ENCODE measurements around the gene COL16A1.
A peak's percentile ranks its signal among the peaks of the same experiment; 100 is the strongest.

COL16A1 gene

GRCh38 chr1:31657020-31657804 lies 46.6 kb downstream of the COL16A1 start:
- Mint-ChIP-seq H3K9me3 (no peaks in the 10 kb centered on the region), H3K27me3 (no peaks in the 10 kb centered on the region), H3K27ac (no peak overlapping the region), H3K4me1 (no peaks in the 10 kb centered on the region), H3K4me3 (no peak overlapping the region)
- ATAC-seq = no peak
- DNase-seq = no peak

- no peaks in the 10 kb centered on the region for H3K4me1 Mint-ChIP-seq
- no peak for ATAC-seq
- no peaks in the 10 kb centered on the region for H3K27me3 Mint-ChIP-seq
- DNase-seq = no peak
- no peak overlapping the region for H3K4me3 Mint-ChIP-seq
- peak overlapping the region in 1 of 2 donors; percentile 3 for H3K27ac Mint-ChIP-seq
- no peaks in the 10 kb centered on the region for H3K9me3 Mint-ChIP-seq
Measured at GRCh38 chr1:31655756-31656155, 48.1 kb downstream of the COL16A1 start.

- H3K4me1 Mint-ChIP-seq = no peaks in the 10 kb centered on the region
- H3K4me3 Mint-ChIP-seq = no peak overlapping the region
- H3K9me3 Mint-ChIP-seq = no peaks in the 10 kb centered on the region
- peak overlapping the region in 1 of 2 donors; percentile 31 for H3K27ac Mint-ChIP-seq
- no peak for DNase-seq
- no peak for ATAC-seq
- no peaks in the 10 kb centered on the region for H3K27me3 Mint-ChIP-seq
Measured at GRCh38 chr1:31655104-31655503, 48.7 kb downstream of the COL16A1 start.

- Mint-ChIP-seq H3K27me3 (no peaks in the 10 kb centered on the region), H3K4me1 (no peaks in the 10 kb centered on the region), H3K4me3 (no peak overlapping the region), H3K9me3 (no peaks in the 10 kb centered on the region), H3K27ac (no peak overlapping the region)
- ATAC-seq = no peak
- no peak for DNase-seq
Measured at GRCh38 chr1:31654474-31654776, 49.4 kb downstream of the COL16A1 start.

GRCh38 chr1:31653717-31654473 lies 49.9 kb downstream of the COL16A1 start:
- Mint-ChIP-seq H3K27ac (no peak overlapping the region), H3K27me3 (no peaks in the 10 kb centered on the region), H3K4me3 (no peak overlapping the region), H3K4me1 (no peaks in the 10 kb centered on the region), H3K9me3 (no peaks in the 10 kb centered on the region)
- ATAC-seq (no peak), DNase-seq (no peak)

- DNase-seq = no peak
- no peaks in the 10 kb centered on the region for H3K9me3 Mint-ChIP-seq
- H3K27me3 Mint-ChIP-seq = no peaks in the 10 kb centered on the region
- no peak overlapping the region for H3K4me3 Mint-ChIP-seq
- H3K4me1 Mint-ChIP-seq = no peaks in the 10 kb centered on the region
- no peak for ATAC-seq
- no peak overlapping the region for H3K27ac Mint-ChIP-seq
Measured at GRCh38 chr1:31652891-31653499, 50.8 kb downstream of the COL16A1 start.

- no peaks in the 10 kb centered on the region for H3K27me3 Mint-ChIP-seq
- no peak for ATAC-seq
- no peak overlapping the region for H3K27ac Mint-ChIP-seq
- H3K9me3 Mint-ChIP-seq = no peaks in the 10 kb centered on the region
- no peak for DNase-seq
- no peak overlapping the region for H3K4me3 Mint-ChIP-seq
- no peaks in the 10 kb centered on the region for H3K4me1 Mint-ChIP-seq
Measured at GRCh38 chr1:31651766-31652165, 52.1 kb downstream of the COL16A1 start.

GRCh38 chr1:31651089-31651420 lies 52.8 kb downstream of the COL16A1 start:
- no peak overlapping the region for H3K27ac Mint-ChIP-seq

GRCh38 chr1:31650161-31651088 lies 53.4 kb downstream of the COL16A1 start:
- H3K9me3 Mint-ChIP-seq = no peaks in the 10 kb centered on the region
- ATAC-seq = no peak
- no peaks in the 10 kb centered on the region for H3K27me3 Mint-ChIP-seq
- no peak overlapping the region for H3K4me3 Mint-ChIP-seq
- H3K27ac Mint-ChIP-seq = no peak overlapping the region
- peaks cover 9% of the 10 kb centered on the region for H3K4me1 Mint-ChIP-seq
- no peak for DNase-seq

More at GRCh38 chr1:31651089-31651420, 52.8 kb downstream of the COL16A1 start:
- Mint-ChIP-seq H3K4me3 (no peak overlapping the region), H3K9me3 (no peaks in the 10 kb centered on the region), H3K4me1 (peaks cover 3% of the 10 kb centered on the region), H3K27me3 (no peaks in the 10 kb centered on the region)
- no peak for ATAC-seq
- DNase-seq = no peak

GRCh38 chr1:31648641-31649357 lies 55.0 kb downstream of the COL16A1 start:
- no peak for ATAC-seq
- H3K27ac Mint-ChIP-seq = no peak overlapping the region
- peaks cover 15% of the 10 kb centered on the region for H3K4me1 Mint-ChIP-seq
- no peaks in the 10 kb centered on the region for H3K27me3 Mint-ChIP-seq
- H3K4me3 Mint-ChIP-seq = no peak overlapping the region
- no peaks in the 10 kb centered on the region for H3K9me3 Mint-ChIP-seq
- no peak for DNase-seq

GRCh38 chr1:31648190-31648589 lies 55.6 kb downstream of the COL16A1 start:
- H3K27me3 Mint-ChIP-seq = no peaks in the 10 kb centered on the region
- ATAC-seq (no peak), DNase-seq (no peak)
- no peaks in the 10 kb centered on the region for H3K9me3 Mint-ChIP-seq
- H3K27ac Mint-ChIP-seq = no peak overlapping the region
- no peak overlapping the region for H3K4me3 Mint-ChIP-seq
- peaks cover 20% of the 10 kb centered on the region for H3K4me1 Mint-ChIP-seq

GRCh38 chr1:31647106-31647505 lies 56.7 kb downstream of the COL16A1 start:
- H3K4me1 Mint-ChIP-seq = peaks cover 20% of the 10 kb centered on the region
- ATAC-seq = no peak
- H3K27ac Mint-ChIP-seq = no peak overlapping the region
- DNase-seq = no peak
- H3K4me3 Mint-ChIP-seq = peak overlapping the region in 1 of 2 donors; percentile 6
- H3K9me3 Mint-ChIP-seq = no peaks in the 10 kb centered on the region
- no peaks in the 10 kb centered on the region for H3K27me3 Mint-ChIP-seq

GRCh38 chr1:31646259-31646960 lies 57.4 kb downstream of the COL16A1 start:
- ATAC-seq (no peak), DNase-seq (no peak)
- Mint-ChIP-seq H3K4me1 (peaks cover 20% of the 10 kb centered on the region), H3K9me3 (no peaks in the 10 kb centered on the region), H3K27me3 (no peaks in the 10 kb centered on the region), H3K27ac (no peak overlapping the region), H3K4me3 (peak overlapping the region; percentile 97 to 98)

GRCh38 chr1:31645274-31645568 lies 58.6 kb downstream of the COL16A1 start:
- peaks cover 20% of the 10 kb centered on the region for H3K4me1 Mint-ChIP-seq
- ATAC-seq (no peak), DNase-seq (no peak)
- peak overlapping the region; percentile 97 to 98 for H3K4me3 Mint-ChIP-seq
- H3K27ac Mint-ChIP-seq = peak overlapping the region; percentile 100
- H3K27me3 Mint-ChIP-seq = no peaks in the 10 kb centered on the region
- H3K9me3 Mint-ChIP-seq = no peaks in the 10 kb centered on the region

All from stimulated activated naive CD8-positive, alpha-beta T cell treated with anti-CD3 and anti-CD28 coated beads, Interleukin-15, amount 100 ng/mL, for 72 hours (primary cell).